Measurements from ENCODE around the gene COL25A1.
"Not testable (repeated sequence)": the region's sequence is repeated elsewhere in the genome, so short reads cannot be mapped to it uniquely, and the experiment has no call there.

COL25A1 gene

GRCh38 chr4:108878806-108879205 is 423.7 kb downstream of the COL25A1 start:
- Histone ChIP-seq H3K36me3 (ENCODE audit: control insufficient read depth in 4 of 4, insufficient read depth in 4 of 4, low read length in 3 of 4) (no peaks in the 10 kb centered on the region), H3K27ac (ENCODE audit: insufficient read depth in 1 of 2, low read depth in 1 of 2, low read length in 2 of 2, poor library complexity in 1 of 2, severe bottlenecking in 2 of 2) (no peak overlapping the region), H3K27me3 (replicated peaks in 2 of 5; ENCODE audit: control insufficient read depth in 4 of 5, insufficient read depth in 5 of 5, low read length in 4 of 5) (no peaks in the 10 kb centered on the region), H3K9me3 (ENCODE audit: control extremely low read depth in 1 of 5, control insufficient read depth in 4 of 5, insufficient read depth in 2 of 5, low read depth in 1 of 5, low read length in 4 of 5) (no peaks in the 10 kb centered on the region), H3K4me3 (ENCODE audit: control insufficient read depth in 1 of 7, extremely low read depth in 1 of 7, insufficient read depth in 4 of 7, low read depth in 2 of 7, low read length in 6 of 7) (peak overlapping the region in 1 of 7 experiments; percentile 11), H3K4me1 (ENCODE audit: control extremely low read depth in 1 of 4, control insufficient read depth in 4 of 4, insufficient read depth in 4 of 4, low read length in 3 of 4) (peaks cover 0 to 12% (median 7%) of the 10 kb centered on the region in 4 experiments)
- ChIA-PET POLR2A (interaction anchor here (0.6 kb wide), 1 partner anchor 132 kb away, joined by 4 read pairs; no protein-coding TSS in a partner anchor), CTCF (no interaction called here)
- DNase-seq, result peak in 1 of 3 donors; percentile 6
- WGBS (ENCODE audit: insufficient coverage), result no CpG with 5 or more reads among the region's 3 CpGs

- no peaks in the 10 kb centered on the region for H3K36me3 ChIP-seq (ENCODE audit: control insufficient read depth in 4 of 4, insufficient read depth in 4 of 4, low read length in 3 of 4)
- no peak overlapping the region for H3K4me3 ChIP-seq (ENCODE audit: control insufficient read depth in 1 of 7, extremely low read depth in 1 of 7, insufficient read depth in 4 of 7, low read depth in 2 of 7, low read length in 6 of 7)
- WGBS (ENCODE audit: insufficient coverage), result no CpG with 5 or more reads among the region's 2 CpGs
- ChIA-PET POLR2A (no interaction called here), CTCF (no interaction called here)
- H3K9me3 ChIP-seq (ENCODE audit: control extremely low read depth in 1 of 5, control insufficient read depth in 4 of 5, insufficient read depth in 2 of 5, low read depth in 1 of 5, low read length in 4 of 5), result no peaks in the 10 kb centered on the region
- H3K4me1 ChIP-seq (ENCODE audit: control extremely low read depth in 1 of 4, control insufficient read depth in 4 of 4, insufficient read depth in 4 of 4, low read length in 3 of 4), result peaks cover 0 to 12% (median 7%) of the 10 kb centered on the region in 4 experiments
- no peak for DNase-seq
- H3K27ac ChIP-seq (ENCODE audit: insufficient read depth in 1 of 2, low read depth in 1 of 2, low read length in 2 of 2, poor library complexity in 1 of 2, severe bottlenecking in 2 of 2), result no peak overlapping the region
- no peaks in the 10 kb centered on the region for H3K27me3 ChIP-seq (replicated peaks in 2 of 5; ENCODE audit: control insufficient read depth in 4 of 5, insufficient read depth in 5 of 5, low read length in 4 of 5)
Observed at GRCh38 chr4:108877821-108878220, 424.6 kb downstream of the COL25A1 start.

- Histone ChIP-seq H3K27me3 (replicated peaks in 2 of 5; ENCODE audit: control insufficient read depth in 4 of 5, insufficient read depth in 5 of 5, low read length in 4 of 5) (no peaks in the 10 kb centered on the region), H3K4me1 (ENCODE audit: control extremely low read depth in 1 of 4, control insufficient read depth in 4 of 4, insufficient read depth in 4 of 4, low read length in 3 of 4) (peaks cover 0 to 12% (median 7%) of the 10 kb centered on the region in 4 experiments), H3K27ac (ENCODE audit: insufficient read depth in 1 of 2, low read depth in 1 of 2, low read length in 2 of 2, poor library complexity in 1 of 2, severe bottlenecking in 2 of 2) (no peak overlapping the region), H3K36me3 (ENCODE audit: control insufficient read depth in 4 of 4, insufficient read depth in 4 of 4, low read length in 3 of 4) (no peaks in the 10 kb centered on the region), H3K4me3 (ENCODE audit: control insufficient read depth in 1 of 7, extremely low read depth in 1 of 7, insufficient read depth in 4 of 7, low read depth in 2 of 7, low read length in 6 of 7) (no peak overlapping the region), H3K9me3 (ENCODE audit: control extremely low read depth in 1 of 5, control insufficient read depth in 4 of 5, insufficient read depth in 2 of 5, low read depth in 1 of 5, low read length in 4 of 5) (no peaks in the 10 kb centered on the region)
- DNase-seq, result no peak
- ChIA-PET POLR2A (no interaction called here), CTCF (interaction anchor here (0.8 kb wide), 1 partner anchor 9 kb away, joined by 4 read pairs; no protein-coding TSS in a partner anchor)
- 100% methylated on average over 1 of the region's 1 CpG for WGBS (ENCODE audit: insufficient coverage)
Observed at GRCh38 chr4:108874806-108875205, 427.7 kb downstream of the COL25A1 start.

- POLR2A ChIA-PET; H3K27ac ChIP-seq (ENCODE audit: insufficient read depth in 1 of 2, low read depth in 1 of 2, low read length in 2 of 2, poor library complexity in 1 of 2, severe bottlenecking in 2 of 2); CTCF ChIA-PET; H3K4me1 ChIP-seq (ENCODE audit: control extremely low read depth in 1 of 4, control insufficient read depth in 4 of 4, insufficient read depth in 4 of 4, low read length in 3 of 4); H3K9me3 ChIP-seq (ENCODE audit: control extremely low read depth in 1 of 5, control insufficient read depth in 4 of 5, insufficient read depth in 2 of 5, low read depth in 1 of 5, low read length in 4 of 5); H3K36me3 ChIP-seq (ENCODE audit: control insufficient read depth in 4 of 4, insufficient read depth in 4 of 4, low read length in 3 of 4); H3K27me3 ChIP-seq (replicated peaks in 2 of 5; ENCODE audit: control insufficient read depth in 4 of 5, insufficient read depth in 5 of 5, low read length in 4 of 5); H3K4me3 ChIP-seq (ENCODE audit: control insufficient read depth in 1 of 7, extremely low read depth in 1 of 7, insufficient read depth in 4 of 7, low read depth in 2 of 7, low read length in 6 of 7); DNase-seq: not testable (repeated sequence)
- WGBS (ENCODE audit: insufficient coverage), result 97% methylated on average over 6 of the region's 9 CpGs
Observed at GRCh38 chr4:108869970-108870369, 432.5 kb downstream of the COL25A1 start.

- H3K4me3 ChIP-seq (ENCODE audit: control insufficient read depth in 1 of 7, extremely low read depth in 1 of 7, insufficient read depth in 4 of 7, low read depth in 2 of 7, low read length in 6 of 7), result no peak overlapping the region
- H3K27ac ChIP-seq (ENCODE audit: insufficient read depth in 1 of 2, low read depth in 1 of 2, low read length in 2 of 2, poor library complexity in 1 of 2, severe bottlenecking in 2 of 2), result no peak overlapping the region
- 100% methylated on average over 1 of the region's 1 CpG for WGBS (ENCODE audit: insufficient coverage)
- no peaks in the 10 kb centered on the region for H3K36me3 ChIP-seq (ENCODE audit: control insufficient read depth in 4 of 4, insufficient read depth in 4 of 4, low read length in 3 of 4)
- H3K9me3 ChIP-seq (ENCODE audit: control extremely low read depth in 1 of 5, control insufficient read depth in 4 of 5, insufficient read depth in 2 of 5, low read depth in 1 of 5, low read length in 4 of 5), result no peaks in the 10 kb centered on the region
- DNase-seq, result no peak
- POLR2A ChIA-PET, result no interaction called here
- CTCF ChIA-PET, result no interaction called here
- no peaks in the 10 kb centered on the region for H3K27me3 ChIP-seq (replicated peaks in 2 of 5; ENCODE audit: control insufficient read depth in 4 of 5, insufficient read depth in 5 of 5, low read length in 4 of 5)
- no peaks in the 10 kb centered on the region for H3K4me1 ChIP-seq (ENCODE audit: control extremely low read depth in 1 of 4, control insufficient read depth in 4 of 4, insufficient read depth in 4 of 4, low read length in 3 of 4)
Observed at GRCh38 chr4:108868606-108869227, 433.7 kb downstream of the COL25A1 start.

- ChIA-PET CTCF (no interaction called here), POLR2A (no interaction called here)
- Histone ChIP-seq H3K27ac (ENCODE audit: insufficient read depth in 1 of 2, low read depth in 1 of 2, low read length in 2 of 2, poor library complexity in 1 of 2, severe bottlenecking in 2 of 2) (no peak overlapping the region), H3K36me3 (ENCODE audit: control insufficient read depth in 4 of 4, insufficient read depth in 4 of 4, low read length in 3 of 4) (no peaks in the 10 kb centered on the region), H3K4me3 (ENCODE audit: control insufficient read depth in 1 of 7, extremely low read depth in 1 of 7, insufficient read depth in 4 of 7, low read depth in 2 of 7, low read length in 6 of 7) (no peak overlapping the region), H3K9me3 (ENCODE audit: control extremely low read depth in 1 of 5, control insufficient read depth in 4 of 5, insufficient read depth in 2 of 5, low read depth in 1 of 5, low read length in 4 of 5) (no peaks in the 10 kb centered on the region), H3K4me1 (ENCODE audit: control extremely low read depth in 1 of 4, control insufficient read depth in 4 of 4, insufficient read depth in 4 of 4, low read length in 3 of 4) (no peaks in the 10 kb centered on the region), H3K27me3 (replicated peaks in 2 of 5; ENCODE audit: control insufficient read depth in 4 of 5, insufficient read depth in 5 of 5, low read length in 4 of 5) (no peaks in the 10 kb centered on the region)
- no peak for DNase-seq
Observed at GRCh38 chr4:108867476-108867875, 435.0 kb downstream of the COL25A1 start.

- peak in 2 of 3 donors; percentile 14 to 49 for DNase-seq
- H3K36me3 ChIP-seq (ENCODE audit: control insufficient read depth in 4 of 4, insufficient read depth in 4 of 4, low read length in 3 of 4), result no peaks in the 10 kb centered on the region
- ChIA-PET POLR2A (no interaction called here), CTCF (no interaction called here)
- no peaks in the 10 kb centered on the region for H3K4me1 ChIP-seq (ENCODE audit: control extremely low read depth in 1 of 4, control insufficient read depth in 4 of 4, insufficient read depth in 4 of 4, low read length in 3 of 4)
- H3K4me3 ChIP-seq (ENCODE audit: control insufficient read depth in 1 of 7, extremely low read depth in 1 of 7, insufficient read depth in 4 of 7, low read depth in 2 of 7, low read length in 6 of 7), result no peak overlapping the region
- H3K27ac ChIP-seq (ENCODE audit: insufficient read depth in 1 of 2, low read depth in 1 of 2, low read length in 2 of 2, poor library complexity in 1 of 2, severe bottlenecking in 2 of 2), result no peak overlapping the region
- H3K27me3 ChIP-seq (replicated peaks in 2 of 5; ENCODE audit: control insufficient read depth in 4 of 5, insufficient read depth in 5 of 5, low read length in 4 of 5), result no peaks in the 10 kb centered on the region
- no peaks in the 10 kb centered on the region for H3K9me3 ChIP-seq (ENCODE audit: control extremely low read depth in 1 of 5, control insufficient read depth in 4 of 5, insufficient read depth in 2 of 5, low read depth in 1 of 5, low read length in 4 of 5)
- 25% methylated on average over 1 of the region's 2 CpGs for WGBS (ENCODE audit: insufficient coverage)
Observed at GRCh38 chr4:108861334-108861733, 441.1 kb downstream of the COL25A1 start.

Measured in common myeloid progenitor, CD34-positive (primary cell).